Germinal center (tissue), 1 donor: ENCODE results near the gene RFC5.
"Not testable (repeated sequence)": the region's sequence is repeated elsewhere in the genome, so short reads cannot be mapped to it uniquely, and the experiment has no call there.

Source experiments
- DNase-seq: peaks from one replicate; pipeline ENCODE4 v3.0.0; 2012; ENCODE audit warnings: mixed read lengths, low spot score

The RFC5 gene

DNA sequence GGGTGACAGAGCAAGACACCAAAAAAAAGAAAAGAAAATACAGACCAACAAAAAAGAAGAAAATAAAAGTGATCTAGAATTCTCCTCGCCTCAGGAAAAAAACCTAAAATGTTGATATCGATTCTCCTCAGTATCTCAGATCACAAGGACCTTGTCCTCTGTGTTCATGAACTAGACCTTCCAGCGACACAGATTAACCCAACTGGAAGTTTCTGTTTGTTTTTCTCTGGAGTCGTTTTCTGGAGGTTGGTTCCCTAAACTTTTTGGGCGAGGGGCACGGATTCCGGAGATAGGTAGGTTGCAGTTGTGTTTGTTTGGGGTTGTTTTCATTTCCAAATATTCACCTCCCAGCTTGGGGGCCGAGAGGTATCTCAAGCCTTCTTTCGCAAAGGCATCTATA lies 559 bp upstream of the RFC5 start:
- peak; percentile 3 for DNase-seq

- DNase-seq = no peak
These were observed 1.4 kb downstream of the RFC5 start for GRCh38 chr12:118017926-118018325.

GRCh38 chr12:118020036-118020435 lies 3.5 kb downstream of the RFC5 start:
- no peak for DNase-seq

- DNase-seq = not testable (repeated sequence)
These were observed 5.7 kb downstream of the RFC5 start for GRCh38 chr12:118022097-118022727.

- DNase-seq = no peak
These were observed 6.2 kb downstream of the RFC5 start for GRCh38 chr12:118022728-118023109.

DNA sequence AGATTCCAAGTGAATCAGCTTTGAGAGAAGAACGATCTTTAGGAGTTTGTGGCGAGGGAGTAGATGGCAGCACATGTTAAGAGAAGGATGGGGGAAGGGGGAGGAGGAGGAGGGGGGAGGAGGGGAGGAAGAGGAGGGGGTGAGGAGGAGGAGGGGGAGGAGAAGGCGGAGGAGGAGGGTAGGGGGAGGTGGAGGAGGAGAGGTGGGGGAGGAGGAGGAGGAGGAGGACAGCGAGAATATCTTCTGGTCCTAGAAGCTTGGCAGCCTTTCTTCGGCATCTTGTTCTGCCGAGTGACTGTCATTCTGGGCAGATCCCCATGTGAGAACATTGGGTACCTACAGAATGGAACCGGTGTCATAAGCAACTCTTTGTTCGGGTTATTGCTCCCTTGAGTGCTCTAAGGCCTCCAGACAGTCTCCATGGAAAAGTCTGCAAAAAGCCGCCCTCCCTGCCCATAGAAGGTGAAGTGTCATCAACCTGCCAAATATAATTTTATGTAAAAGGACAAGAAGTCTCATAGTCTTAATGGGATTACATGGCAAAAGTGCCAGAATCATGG lies 6.9 kb downstream of the RFC5 start:
- no peak for DNase-seq

DNA sequence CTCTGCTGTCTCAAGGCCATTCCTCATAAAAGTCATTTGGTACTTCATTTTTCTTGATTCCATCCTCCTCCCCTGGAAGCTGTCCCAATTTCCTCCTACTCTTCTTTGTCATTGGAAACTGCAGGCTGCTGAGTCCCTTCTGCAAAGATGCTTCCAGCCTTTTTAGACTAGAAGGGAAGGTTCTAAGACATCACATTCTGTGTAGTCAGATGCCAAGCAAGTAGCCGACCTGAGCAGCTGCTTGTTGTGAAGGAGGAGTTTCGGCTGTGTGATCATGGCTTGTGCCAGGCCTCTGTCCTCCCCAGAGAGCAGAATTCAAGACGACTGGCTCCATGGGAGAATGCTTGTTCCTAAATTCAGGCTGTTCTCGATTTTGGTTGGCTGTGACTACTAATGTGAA lies 8.7 kb downstream of the RFC5 start:
- no peak for DNase-seq

- DNase-seq = no peak
These were observed 12.7 kb downstream of the RFC5 start for GRCh38 chr12:118029166-118029565.

GRCh38 chr12:118032188-118032587 lies 15.7 kb downstream of the RFC5 start:
- DNase-seq = no peak

DNA sequence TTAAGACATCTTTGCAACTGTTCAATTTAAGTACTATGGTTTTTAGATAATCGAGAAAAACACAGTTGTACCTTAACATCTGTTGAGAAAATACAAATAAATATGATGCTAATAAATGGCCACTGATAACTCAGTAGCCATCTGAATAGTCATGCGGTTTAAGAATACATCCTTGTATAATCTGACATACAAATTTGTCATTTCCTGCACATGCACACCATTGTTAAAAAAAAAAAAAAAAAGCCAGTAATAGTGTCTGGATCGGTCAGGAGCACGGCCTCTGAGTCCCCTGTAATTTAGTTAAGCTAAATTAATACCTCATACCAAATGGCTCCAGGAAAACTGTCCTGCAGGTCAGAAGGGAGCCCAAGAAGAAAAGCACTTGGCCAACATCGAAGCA lies 16.8 kb downstream of the RFC5 start:
- DNase-seq = no peak

- DNase-seq = no peak
These were observed 17.4 kb downstream of the RFC5 start for GRCh38 chr12:118033902-118034301.

- DNase-seq = no peak
These were observed 18.1 kb downstream of the RFC5 start for GRCh38 chr12:118034429-118035189.

DNA sequence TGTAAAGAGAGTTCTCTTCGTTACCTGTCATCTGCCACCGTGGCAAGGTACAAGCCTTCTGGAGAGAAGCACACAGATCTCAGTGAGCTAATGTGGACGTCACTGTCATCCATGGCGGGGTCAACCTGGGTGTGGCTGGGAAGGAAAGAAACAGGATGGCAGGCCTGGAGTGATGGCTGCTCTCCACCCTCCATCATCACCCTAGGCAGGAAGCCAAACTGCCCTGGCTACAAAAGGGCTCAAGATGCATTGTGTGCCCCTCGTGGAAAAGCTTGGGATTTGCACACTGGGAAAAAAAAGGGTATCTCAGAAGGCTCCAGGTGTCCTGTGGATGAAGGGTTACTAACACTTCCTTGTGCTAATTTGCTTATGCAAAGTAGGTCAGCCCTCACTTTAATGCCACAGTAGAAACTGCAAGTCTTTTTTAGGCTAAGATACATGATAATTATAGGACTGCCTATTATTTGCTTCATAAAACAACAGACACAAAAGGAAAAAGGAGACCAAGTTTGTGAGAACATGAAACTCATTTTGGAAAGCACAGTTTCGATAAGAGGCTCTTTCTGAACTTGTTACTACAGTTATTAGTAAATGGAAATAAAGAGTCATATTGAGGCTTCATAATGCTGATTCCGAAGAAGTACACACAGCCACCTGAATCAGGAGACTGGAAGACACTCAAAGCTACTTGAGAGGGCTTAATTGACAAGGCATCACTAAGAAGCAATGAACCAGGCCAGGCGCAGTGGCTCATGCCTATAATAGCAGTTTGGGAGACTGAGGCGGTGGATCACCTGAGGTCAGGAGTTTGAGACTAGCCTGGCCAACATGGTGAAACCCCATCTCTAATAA lies 18.9 kb downstream of the RFC5 start:
- peak; percentile 19 for DNase-seq

GRCh38 chr12:118036672-118037411 lies 20.3 kb downstream of the RFC5 start:
- DNase-seq = no peak

- no peak for DNase-seq
These were observed 21.6 kb downstream of the RFC5 start for GRCh38 chr12:118038137-118038536.

DNA sequence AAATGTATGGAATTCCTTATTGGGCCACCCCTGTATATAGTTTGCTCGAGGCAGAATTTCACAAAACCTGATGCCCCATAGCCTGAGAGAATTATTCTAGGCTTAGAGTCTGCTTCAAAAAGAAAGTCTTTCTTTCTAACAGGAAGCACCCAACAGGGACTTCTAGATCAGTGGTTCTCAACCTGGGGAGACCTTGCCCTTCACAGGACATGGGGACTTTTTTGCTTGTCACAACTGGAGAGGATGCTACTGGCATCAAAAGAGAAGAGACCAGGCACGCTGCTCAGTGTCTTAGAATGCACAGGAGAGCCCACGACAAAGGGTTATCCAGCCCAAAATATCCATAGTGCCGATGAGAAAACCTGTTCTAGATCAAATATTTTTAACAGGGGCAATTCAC lies 25.6 kb downstream of the RFC5 start:
- DNase-seq = no peak

GRCh38 chr12:118044075-118044474 lies 27.6 kb downstream of the RFC5 start:
- DNase-seq = no peak

DNA sequence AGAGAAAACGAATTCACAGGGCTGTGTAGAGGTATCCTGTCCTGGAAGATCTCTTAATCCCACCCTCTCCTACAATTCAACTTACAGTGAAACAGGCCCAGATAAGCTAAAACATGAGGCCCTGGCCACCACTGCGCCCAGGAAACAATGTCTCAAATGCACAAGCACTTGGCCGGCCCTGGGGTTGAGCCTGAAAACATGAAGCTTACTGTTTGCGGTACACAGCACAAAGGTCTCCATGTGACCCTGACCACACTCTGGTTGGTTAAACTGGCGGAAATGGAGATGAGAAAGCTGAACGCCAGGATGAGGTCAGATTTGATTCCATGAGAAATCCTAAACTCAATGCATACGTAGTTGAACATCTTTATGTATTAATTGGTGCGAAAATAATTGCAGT lies 28.1 kb downstream of the RFC5 start:
- DNase-seq = no peak

DNA sequence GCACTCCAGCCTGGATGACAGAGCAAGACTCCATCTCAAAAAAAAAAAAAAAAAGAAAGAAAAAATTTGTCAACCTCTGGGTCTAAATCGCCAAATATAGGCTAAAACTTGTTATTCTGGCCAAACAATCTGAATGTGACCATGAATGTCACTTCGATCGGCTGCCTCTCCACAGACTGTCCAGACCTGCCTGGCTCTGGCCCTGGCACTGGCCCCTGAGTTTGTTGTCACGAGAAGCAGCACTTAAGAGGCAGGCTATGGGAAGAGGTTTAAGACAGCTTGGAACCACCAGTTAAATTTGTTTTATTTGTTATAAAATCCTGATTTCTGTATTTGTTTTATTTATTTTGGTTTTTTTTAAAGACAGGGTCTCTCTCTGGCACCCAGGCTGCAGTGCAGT lies 29.9 kb downstream of the RFC5 start:
- DNase-seq = no peak

GRCh38 chr12:118050972-118051910 lies 34.7 kb downstream of the RFC5 start:
- no peak for DNase-seq
